GM13976 (cell line): ENCODE data around the gene GLI3.

Source experiments
- DNase-seq: peaks from one replicate; pipeline ENCODE4 v3.0.0; 2012; ENCODE audit warnings: low spot score
- in situ Hi-C: fragments of 300-500 bp; cut with MboI; formaldehyde crosslinking; loops from one replicate; pipeline ENCODE4 v1.12.0; 2022; ENCODE audit warnings: low sequenced_read_pairs, mixed read lengths, inconsistent platforms; ENCODE audit not compliant: unreplicated experiment
- TF ChIP-seq, protein P1 (sequence below): IDR thresholded peaks from 2 replicates; pipeline ENCODE4 v1.5.1; 2012; ENCODE audit warnings: borderline replicate concordance, mild to moderate bottlenecking; ENCODE audit not compliant: insufficient read depth; ENCODE audit errors: extremely low read depth, missing control alignments, control extremely low read depth

The GLI3 gene

DNA sequence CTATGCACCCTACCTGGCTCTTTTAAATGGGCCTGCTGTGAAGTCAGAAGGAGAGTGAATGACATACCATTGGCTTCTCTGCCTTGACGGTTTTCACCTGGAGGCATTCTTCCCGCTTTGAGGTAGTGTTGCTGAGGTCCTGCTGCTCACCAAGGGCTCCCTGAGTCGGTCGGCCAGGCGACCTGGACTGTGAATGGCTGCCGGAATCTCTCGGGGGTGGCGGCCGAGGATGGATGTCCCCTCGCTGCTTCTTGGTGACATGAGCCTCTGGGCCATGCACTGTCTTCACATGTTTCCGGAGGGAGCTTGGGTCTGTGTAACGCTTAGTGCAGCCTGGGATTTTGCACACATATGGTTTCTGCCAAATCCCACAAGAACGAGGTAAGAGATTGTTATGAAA, 264.7 kb downstream of the GLI3 start:
- TF ChIP-seq, protein P1, sequence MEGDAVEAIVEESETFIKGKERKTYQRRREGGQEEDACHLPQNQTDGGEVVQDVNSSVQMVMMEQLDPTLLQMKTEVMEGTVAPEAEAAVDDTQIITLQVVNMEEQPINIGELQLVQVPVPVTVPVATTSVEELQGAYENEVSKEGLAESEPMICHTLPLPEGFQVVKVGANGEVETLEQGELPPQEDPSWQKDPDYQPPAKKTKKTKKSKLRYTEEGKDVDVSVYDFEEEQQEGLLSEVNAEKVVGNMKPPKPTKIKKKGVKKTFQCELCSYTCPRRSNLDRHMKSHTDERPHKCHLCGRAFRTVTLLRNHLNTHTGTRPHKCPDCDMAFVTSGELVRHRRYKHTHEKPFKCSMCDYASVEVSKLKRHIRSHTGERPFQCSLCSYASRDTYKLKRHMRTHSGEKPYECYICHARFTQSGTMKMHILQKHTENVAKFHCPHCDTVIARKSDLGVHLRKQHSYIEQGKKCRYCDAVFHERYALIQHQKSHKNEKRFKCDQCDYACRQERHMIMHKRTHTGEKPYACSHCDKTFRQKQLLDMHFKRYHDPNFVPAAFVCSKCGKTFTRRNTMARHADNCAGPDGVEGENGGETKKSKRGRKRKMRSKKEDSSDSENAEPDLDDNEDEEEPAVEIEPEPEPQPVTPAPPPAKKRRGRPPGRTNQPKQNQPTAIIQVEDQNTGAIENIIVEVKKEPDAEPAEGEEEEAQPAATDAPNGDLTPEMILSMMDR: no peak
- DNase-seq: no peak
- in situ Hi-C loops: loop anchor here (25.0 kb wide), 1 partner anchor 865 kb away; no protein-coding TSS in a partner anchor

DNA sequence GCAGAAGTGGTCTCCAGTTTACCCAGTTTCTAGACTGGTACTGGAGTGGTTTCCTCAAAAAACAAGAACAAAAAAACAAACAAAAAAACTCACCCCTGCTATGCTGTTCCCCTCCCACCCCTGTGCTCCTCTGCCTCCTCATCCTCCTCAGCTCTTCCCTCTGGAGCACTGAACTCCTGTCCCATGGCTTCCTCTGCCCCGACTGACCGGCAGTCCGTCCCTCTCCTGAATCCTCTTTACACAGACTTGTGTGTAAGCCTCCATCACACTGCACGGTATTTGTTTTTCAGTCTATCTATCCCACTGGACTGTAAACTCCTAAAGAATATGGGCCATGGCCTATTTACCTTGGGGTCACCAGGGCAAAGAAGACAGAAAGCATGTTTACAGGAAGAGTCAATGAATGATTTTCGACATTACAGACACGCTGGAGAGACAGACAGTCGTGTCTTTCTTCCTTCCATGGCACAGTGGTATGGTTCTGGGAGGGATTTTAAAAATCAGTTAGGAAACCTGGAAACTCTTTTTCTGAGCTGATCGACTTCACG, 265.3 kb downstream of the GLI3 start:
- TF ChIP-seq, protein P1: no peak
- DNase-seq: no peak
- in situ Hi-C loops: loop anchor here (25.0 kb wide), 1 partner anchor 866 kb away; no protein-coding TSS in a partner anchor

DNA sequence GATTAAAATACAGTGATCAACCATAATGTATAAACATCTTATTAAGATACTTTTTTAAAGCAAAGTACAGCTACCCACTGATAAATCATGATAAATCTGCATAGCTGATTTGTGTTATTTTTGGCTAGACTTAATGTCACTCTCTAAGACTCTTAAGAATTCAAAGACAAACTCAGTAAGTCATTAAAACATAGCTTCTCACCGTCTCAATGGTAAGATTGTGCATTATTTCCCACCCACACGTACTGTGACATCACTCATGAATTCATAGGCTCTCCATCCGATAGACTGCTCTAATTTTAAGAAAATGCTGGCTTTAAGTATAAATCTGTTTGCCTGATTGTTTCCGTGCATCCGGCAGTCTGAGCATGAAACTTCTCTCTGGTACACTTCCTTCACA, 266.1 kb downstream of the GLI3 start:
- TF ChIP-seq, protein P1: no peak
- no peak for DNase-seq
- in situ Hi-C loops: loop anchor here (25.0 kb wide), 1 partner anchor 866 kb away; no protein-coding TSS in a partner anchor

DNA sequence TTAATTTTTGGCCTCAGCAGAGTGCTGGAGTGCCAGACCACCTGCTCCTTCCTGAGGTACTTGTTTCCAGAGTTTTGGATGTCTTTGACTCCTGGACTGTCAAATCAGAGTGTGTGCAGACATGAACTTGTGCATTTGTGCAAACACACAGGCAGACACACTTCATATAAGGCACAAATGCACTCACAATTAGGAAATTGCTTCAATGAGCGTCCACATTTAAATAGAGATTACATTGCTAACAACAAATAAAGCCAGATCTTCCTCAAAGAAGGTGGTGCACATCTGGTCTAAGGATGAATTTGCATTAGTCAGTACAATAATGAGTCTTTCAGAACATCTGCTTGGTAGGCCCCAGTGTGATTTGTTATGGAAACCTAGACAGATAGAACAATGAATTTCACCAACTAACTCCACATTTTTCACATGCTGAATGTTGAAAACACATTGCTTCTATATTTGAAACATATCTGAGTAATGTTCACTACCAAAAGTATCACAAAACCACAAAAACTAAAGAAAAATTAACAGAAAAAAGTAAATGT, 267.4 kb downstream of the GLI3 start:
- no peak for DNase-seq
- TF ChIP-seq, protein P1: no peak
- in situ Hi-C loops: loop anchor here (25.0 kb wide), 1 partner anchor 868 kb away; no protein-coding TSS in a partner anchor

DNA sequence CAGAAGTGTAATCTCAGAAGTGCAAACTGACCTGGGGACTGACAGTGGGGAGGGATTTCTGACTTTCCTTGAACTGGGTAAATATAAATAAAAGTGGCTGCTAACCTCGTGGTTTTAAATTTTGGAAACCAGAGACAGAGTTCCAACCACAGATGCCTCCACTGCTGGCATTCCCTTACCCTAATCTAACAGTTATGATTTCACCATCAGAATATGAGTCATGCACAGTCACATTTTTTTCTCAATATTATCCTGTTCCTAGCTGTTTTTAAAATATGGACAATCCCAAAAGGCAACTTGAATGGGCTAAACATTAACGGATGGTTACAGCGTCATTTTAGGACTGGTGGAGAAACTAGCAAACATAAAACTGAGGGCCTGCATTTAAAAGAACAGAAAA, 269.9 kb downstream of the GLI3 start:
- in situ Hi-C loops: loop anchor here (25.0 kb wide), 1 partner anchor 870 kb away; no protein-coding TSS in a partner anchor
- no peak for DNase-seq
- TF ChIP-seq, protein P1: no peak

DNA sequence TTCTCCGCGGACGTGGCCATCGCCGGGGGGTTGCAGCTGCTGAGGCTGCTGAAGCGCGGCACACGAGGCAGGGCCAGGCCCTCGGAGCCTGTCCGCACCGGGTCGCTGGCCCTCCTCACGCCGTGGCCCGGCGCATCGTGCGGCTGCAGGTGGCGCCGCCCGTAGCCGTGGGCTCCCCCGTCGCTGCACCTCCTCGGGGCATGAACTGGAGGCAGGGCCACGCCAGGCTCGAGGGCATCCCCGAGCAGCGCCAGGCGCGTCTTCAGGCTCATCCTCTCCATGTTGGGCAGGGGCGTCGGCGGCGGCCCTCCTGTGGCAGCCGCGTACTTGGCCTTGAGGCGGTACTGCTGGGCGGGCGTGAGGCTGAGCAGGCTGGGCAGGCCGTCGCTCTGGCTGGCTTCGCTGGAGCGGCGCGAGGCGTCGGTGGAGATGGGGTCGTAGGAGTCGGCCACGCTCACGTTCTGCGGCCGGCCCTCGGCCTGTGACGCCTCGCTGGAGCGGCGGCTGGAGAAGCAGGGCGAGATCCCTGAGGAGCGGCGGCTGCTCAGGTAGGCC, 271.0 kb downstream of the GLI3 start:
- in situ Hi-C loops: loop anchor here (25.0 kb wide), 1 partner anchor 871 kb away; no protein-coding TSS in a partner anchor
- TF ChIP-seq, protein P1: no peak

More for the DNA sequence above, 271.0 kb downstream of the GLI3 start:
- DNase-seq: no peak
